A549 (cell line): Measurements from ENCODE around the gene PPP2R2C. TPM values are rescaled to one million over a fixed set of nuclear protein-coding genes. Genes with fewer than 3 reads are reported as not detected.

ENCODE experiments used
- ATAC-seq, 2 experiments: fragments of 200-7000 bp in 1 of 2; fragments of >200 bp in 1 of 2; cut with Nextera tagmentation in 1 of 2; cut with Tn5 transposase in 1 of 2; 3 replicates each; pipeline versions ENCODE4 v1.8.0 to v1.9.1; 2018 to 2020; ENCODE audit warnings: mild to moderate bottlenecking in 1 of 2, moderate library complexity in 1 of 2
- CTCF ChIA-PET: fragments of 300-600 bp; sonication (Branson Sonifier 250); formaldehyde crosslinking; extraction: SDS; loops from one replicate; lab custom pipeline; 2021; ENCODE audit warnings: antibody characterized with exemption, inconsistent platforms; lab: Yijun Ruan, JAX
- POLR2A ChIA-PET: fragments of 350-600 bp; formaldehyde crosslinking; extraction: SDS; loops from one replicate; lab custom pipeline; 2021; ENCODE audit warnings: antibody characterized with exemption, inconsistent platforms; lab: Yijun Ruan, JAX
- DNase-seq, 2 experiments: peaks; one replicate each; pipeline versions ENCODE4 v3.0.0 to v3.0.0-alpha.2; 2011 to 2016; ENCODE audit warnings: low read depth in 1 of 2, low spot score in 1 of 2
- FAIRE-seq: peaks from 2 replicates; lab custom pipeline; 2011; peaks lifted over from hg19 to GRCh38; lab: Jason Lieb, UNC
- H3K27ac ChIP-seq, 2 experiments: fragments of >200 bp; sonication (Bioruptor Twin); formaldehyde crosslinking; 3 replicates each; pipeline ENCODE4 v1.5.1; 2016 to 2017
- H3K4me1 ChIP-seq: fragments of >200 bp; sonication (Bioruptor Twin); formaldehyde crosslinking; 3 replicates; pipeline ENCODE4 v1.6.1; 2016
- H3K4me2 ChIP-seq: fragments of >200 bp; sonication (Bioruptor Twin); formaldehyde crosslinking; 3 replicates; pipeline ENCODE4 v1.6.1; 2016
- H3K4me3 ChIP-seq: fragments of >200 bp; sonication (Bioruptor Twin); formaldehyde crosslinking; 3 replicates; pipeline ENCODE4 v1.5.1; 2016
- H3K9me3 ChIP-seq: fragments of >200 bp; sonication (Bioruptor Twin); formaldehyde crosslinking; 3 replicates; pipeline ENCODE4 v1.6.1; 2016
- BHLHE40 ChIP-seq: IDR thresholded peaks from 2 replicates; pipeline ENCODE4 v1.6.1; 2012; ENCODE audit warnings: low read depth, low read length, inconsistent platforms
- CBX2 ChIP-seq: fragments of 200-600 bp; sonication (generic); IDR thresholded peaks from 2 replicates; pipeline ENCODE4 v1.6.1; 2016; ENCODE audit warnings: low read depth, mild to moderate bottlenecking, borderline replicate concordance
- CBX8 ChIP-seq: fragments of 200-600 bp; sonication (generic); IDR thresholded peaks from 2 replicates; pipeline ENCODE4 v1.6.1; 2016
- CHD2 ChIP-seq: fragments of 150-350 bp; IDR thresholded peaks from 2 replicates; pipeline ENCODE4 v1.6.1; 2014; ENCODE audit warnings: low read length; ENCODE audit not compliant: partially characterized antibody
- CHD4 ChIP-seq: fragments of 200-600 bp; sonication (generic); IDR thresholded peaks from 2 replicates; pipeline ENCODE4 v1.6.1; 2016; ENCODE audit warnings: antibody characterized with exemption, mild to moderate bottlenecking, borderline replicate concordance
- EHF ChIP-seq: fragments of 250-450 bp; sonication (Bioruptor Pico); IDR thresholded peaks from 2 replicates; pipeline ENCODE4 v1.5.0; 2020; ENCODE audit warnings: mild to moderate bottlenecking
- ELK1 ChIP-seq: fragments of 150-350 bp; IDR thresholded peaks from 2 replicates; pipeline ENCODE4 v1.6.1; 2014; ENCODE audit warnings: low read depth, mild to moderate bottlenecking, low read length
- ESRRA ChIP-seq: fragments of 150-350 bp; IDR thresholded peaks from 2 replicates; pipeline ENCODE4 v1.6.1; 2014; ENCODE audit warnings: mild to moderate bottlenecking, low read length, borderline replicate concordance
- FOSL2 ChIP-seq, 2 experiments: fragments of 450-650 bp in 1 of 2; fragments of >200 bp in 1 of 2; sonication (Bioruptor Twin) in 1 of 2; formaldehyde crosslinking; IDR thresholded peaks; 2 replicates each; pipeline versions ENCODE4 v1.5.0 to v1.6.1; 2016 to 2020; ENCODE audit warnings: mild to moderate bottlenecking in 1 of 2, moderate library complexity in 1 of 2
- HDAC2 ChIP-seq: fragments of 200-600 bp; sonication (generic); IDR thresholded peaks from 2 replicates; pipeline ENCODE4 v1.6.1; 2016
- HEYL ChIP-seq: fragments of 250-450 bp; sonication (Bioruptor Pico); IDR thresholded peaks from 2 replicates; pipeline ENCODE4 v1.8.0; 2021; ENCODE audit warnings: mild to moderate bottlenecking, moderate library complexity
- HOXA7 ChIP-seq: fragments of 250-450 bp; sonication (Bioruptor Pico); IDR thresholded peaks from 2 replicates; pipeline ENCODE4 v1.5.0; 2020; ENCODE audit warnings: mild to moderate bottlenecking, moderate library complexity
- JUN ChIP-seq, 2 experiments: fragments of >200 bp; sonication (Bioruptor Twin); formaldehyde crosslinking; IDR thresholded peaks; 2 replicates in 1 of 2; 3 replicates in 1 of 2; pipeline ENCODE4 v1.6.1; 2016 to 2017
- KDM5A ChIP-seq: fragments of 200-600 bp; sonication (generic); IDR thresholded peaks from 2 replicates; pipeline ENCODE4 v1.6.1; 2016; ENCODE audit warnings: antibody characterized with exemption, mild to moderate bottlenecking
- MAX ChIP-seq: IDR thresholded peaks from 2 replicates; pipeline ENCODE4 v1.6.1; 2012
- MAZ ChIP-seq: fragments of 150-350 bp; IDR thresholded peaks from 2 replicates; pipeline ENCODE4 v1.6.1; 2014; ENCODE audit warnings: antibody characterized with exemption, low read depth, low read length, borderline replicate concordance
- NFE2L2 ChIP-seq: fragments of 150-350 bp; conservative IDR thresholded peaks from 2 replicates; pipeline ENCODE4 v1.6.1; 2014; ENCODE audit warnings: low read length
- NPAS2 ChIP-seq: fragments of 250-450 bp; sonication (Bioruptor Pico); IDR thresholded peaks from 2 replicates; pipeline ENCODE4 v1.8.0; 2022; ENCODE audit warnings: mild to moderate bottlenecking, moderate library complexity, borderline replicate concordance
- NR3C1 ChIP-seq: fragments of >200 bp; sonication (Bioruptor Twin); formaldehyde crosslinking; IDR thresholded peaks from 3 replicates; pipeline ENCODE4 v1.6.1; 2017
- PHF8 ChIP-seq: fragments of 200-600 bp; sonication (generic); IDR thresholded peaks from 2 replicates; pipeline ENCODE4 v1.6.1; 2016; ENCODE audit warnings: low read depth, mild to moderate bottlenecking, antibody characterized with exemption, moderate library complexity, borderline replicate concordance
- RAD21 ChIP-seq, 2 experiments: fragments of >200 bp in 1 of 2; sonication (Bioruptor Twin) in 1 of 2; formaldehyde crosslinking in 1 of 2; IDR thresholded peaks in 1 of 2; conservative IDR thresholded peaks in 1 of 2; 2 replicates in 1 of 2; 3 replicates in 1 of 2; pipeline ENCODE4 v1.6.1; 2012 to 2018; ENCODE audit warnings: inconsistent platforms in 1 of 2
- RCOR1 ChIP-seq: fragments of 150-350 bp; IDR thresholded peaks from 2 replicates; pipeline ENCODE4 v1.6.1; 2014; ENCODE audit warnings: antibody characterized with exemption, low read length, low read depth
- TFCP2L1 ChIP-seq: fragments of 250-450 bp; sonication (Bioruptor Pico); IDR thresholded peaks from 2 replicates; pipeline ENCODE4 v1.5.0; 2021; ENCODE audit warnings: mild to moderate bottlenecking
- TP53 ChIP-seq: fragments of 250-450 bp; sonication (Bioruptor Pico); IDR thresholded peaks from 2 replicates; pipeline ENCODE4 v1.5.0; 2021; ENCODE audit warnings: mild to moderate bottlenecking, moderate library complexity
- USF2 ChIP-seq: fragments of 450-650 bp; IDR thresholded peaks from 2 replicates; pipeline ENCODE4 v1.6.1; 2014; ENCODE audit warnings: antibody characterized with exemption
- ZSCAN20 ChIP-seq: fragments of 250-450 bp; sonication (Bioruptor Pico); IDR thresholded peaks from 2 replicates; pipeline ENCODE4 v1.8.0; 2022; ENCODE audit warnings: mild to moderate bottlenecking, moderate library complexity
- WGBS: methylation state at CpG from one replicate; pipeline ENCODE4 v1.1.6; 2017; ENCODE audit errors: missing lambda C conversion rate; 5-methylcytosine and 5-hydroxymethylcytosine counted together
- polyA plus RNA-seq, 4 experiments: library from polyadenylated mRNA; depleted of rRNA in 3 of 4; stranded (reverse); fragments of >200 nt; fragmentation: RNase III in 1 of 4; extraction: RNeasy Plus Mini Kit Qiagen cat#74134 plus additional on column Dnase treatment in 1 of 4; gene quantifications; 2 replicates in 3 of 4; 3 replicates in 1 of 4; pipeline ENCODE4 v1.2.3, GENCODE V29; 2011 to 2017
- TF ChIP-seq, protein P1 (sequence below): IDR thresholded peaks from 2 replicates; pipeline ENCODE4 v1.6.1; 2012

The PPP2R2C gene
- polyA plus RNA-seq, 2 of the 4 experiments (the other 2 are of a cell fraction), result 23.9 to 29.4 TPM

DNA sequence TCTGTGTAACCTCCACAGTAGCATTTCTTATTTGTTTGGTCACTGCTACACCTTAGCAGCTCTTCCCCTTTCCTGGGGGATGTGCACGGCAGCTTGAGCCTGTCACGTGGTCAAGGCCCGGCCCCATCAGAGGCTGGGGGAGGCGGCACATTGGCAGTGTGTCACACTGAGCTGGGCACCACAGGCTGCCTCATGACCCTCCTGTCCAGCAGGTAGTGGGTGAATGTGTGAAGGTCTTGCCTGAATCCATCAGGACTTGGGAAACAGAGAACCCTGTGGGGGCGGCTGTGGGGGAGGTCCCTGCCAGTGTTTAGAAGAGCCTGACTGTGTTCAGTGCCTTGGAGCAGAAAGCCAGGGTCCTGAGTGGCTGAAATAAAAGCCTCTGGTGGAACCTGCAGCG, 169.5 kb downstream of the PPP2R2C start:
- ChIA-PET CTCF (interaction anchor here (0.8 to 1.7 kb wide), 3 partner anchors 25 to 52 kb away, joined by 3 to 8 read pairs (median 4); no protein-coding TSS in a partner anchor), POLR2A (no interaction called here)
- DNase-seq (no peak), ATAC-seq (no peak), FAIRE-seq (no peak)
- H3K27ac ChIP-seq, result no peak overlapping the region
- no peaks in the 10 kb centered on the region for H3K9me3 ChIP-seq
- H3K4me3 ChIP-seq, result no peak overlapping the region
- 72% methylated on average over 5 of the region's 6 CpGs for WGBS
- H3K4me2 ChIP-seq, result no peak overlapping the region
- TF ChIP-seq TP53 (CRISPR knock-in tag), result no peak
- TF ChIP-seq ELK1, result no peak
- TF ChIP-seq HOXA7, result no peak
- TF ChIP-seq CBX8, result no peak
- no peak for TF ChIP-seq HEYL (CRISPR knock-in tag)
- no peak for TF ChIP-seq ZSCAN20 (CRISPR knock-in tag)
- TF ChIP-seq CHD2, result no peak
- no peak for TF ChIP-seq FOSL2 (IDR thresholded peaks at IDR 0.05)
- TF ChIP-seq FOSL2 (CRISPR knock-in tag; IDR thresholded peaks at IDR 0.05), result no peak
- no peak for TF ChIP-seq CHD4
- TF ChIP-seq NR3C1, result no peak
- TF ChIP-seq PHF8, result no peak
- no peak for TF ChIP-seq BHLHE40
- no peaks in the 10 kb centered on the region for H3K4me1 ChIP-seq

- POLR2A ChIA-PET, result no interaction called here
Measured at GRCh38 chr4:6301732-6302442, 170.5 kb downstream of the PPP2R2C start.

More at GRCh38 chr4:6301732-6302442, 170.5 kb downstream of the PPP2R2C start:
- Histone ChIP-seq H3K27ac (no peak overlapping the region), H3K4me2 (no peak overlapping the region), H3K9me3 (no peaks in the 10 kb centered on the region), H3K4me3 (no peak overlapping the region), H3K4me1 (no peaks in the 10 kb centered on the region)
- ATAC-seq (no peak), FAIRE-seq (no peak), DNase-seq (no peak)
- TF ChIP-seq HDAC2, result no peak
- TF ChIP-seq MAX, result no peak
- TF ChIP-seq TFCP2L1 (CRISPR knock-in tag), result no peak
- TF ChIP-seq KDM5A, result no peak
- TF ChIP-seq CBX2, result no peak
- no peak for TF ChIP-seq NPAS2
- no peak for TF ChIP-seq PHF8
- no peak for TF ChIP-seq MAZ
- TF ChIP-seq, protein P1, sequence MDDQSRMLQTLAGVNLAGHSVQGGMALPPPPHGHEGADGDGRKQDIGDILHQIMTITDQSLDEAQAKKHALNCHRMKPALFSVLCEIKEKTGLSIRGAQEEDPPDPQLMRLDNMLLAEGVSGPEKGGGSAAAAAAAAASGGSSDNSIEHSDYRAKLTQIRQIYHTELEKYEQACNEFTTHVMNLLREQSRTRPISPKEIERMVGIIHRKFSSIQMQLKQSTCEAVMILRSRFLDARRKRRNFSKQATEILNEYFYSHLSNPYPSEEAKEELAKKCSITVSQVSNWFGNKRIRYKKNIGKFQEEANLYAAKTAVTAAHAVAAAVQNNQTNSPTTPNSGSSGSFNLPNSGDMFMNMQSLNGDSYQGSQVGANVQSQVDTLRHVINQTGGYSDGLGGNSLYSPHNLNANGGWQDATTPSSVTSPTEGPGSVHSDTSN, result no peak
- no peak for TF ChIP-seq EHF (CRISPR knock-in tag)
- no peak for TF ChIP-seq USF2
- no peak for TF ChIP-seq FOSL2 (IDR thresholded peaks at IDR 0.05)
- no peak for TF ChIP-seq FOSL2 (CRISPR knock-in tag; IDR thresholded peaks at IDR 0.05)
- no peak for TF ChIP-seq ZSCAN20 (CRISPR knock-in tag)
- TF ChIP-seq JUN (IDR thresholded peaks at IDR 0.05), result no peak
- no peak for TF ChIP-seq RCOR1
- TF ChIP-seq ESRRA, result no peak
- TF ChIP-seq RAD21 (conservative IDR thresholded peaks at IDR 0.05 in 1 of 2, IDR thresholded peaks at IDR 0.05 in 1 of 2), result no peak
- TF ChIP-seq CHD2, result no peak
- no peak for TF ChIP-seq NFE2L2
- no peak for TF ChIP-seq CHD4
- 95% methylated on average over 30 of the region's 55 CpGs for WGBS
- CTCF ChIA-PET, result interaction anchor here (0.8 to 1.7 kb wide), 3 partner anchors 26 to 51 kb away, joined by 3 to 8 read pairs (median 4); no protein-coding TSS in a partner anchor
